Activated T-cell treated with anti-CD3 and anti-CD28 coated beads, Interleukin-2, amount 50 U/mL, for 24 hours (primary cell): ENCODE results near the gene PNMA1.
A peak's percentile ranks its signal among the peaks of the same experiment; 100 is the strongest.

ENCODE experiments used
- DNase-seq: peaks from one replicate; pipeline ENCODE4 v3.0.0-alpha.2; 2020
- H3K27ac Mint-ChIP-seq: 2 replicates; pipeline ENCODE4 v1.8.0; 2020; ENCODE audit warnings: mild to moderate bottlenecking, mixed read lengths
- H3K27me3 Mint-ChIP-seq: 2 replicates; pipeline ENCODE4 v1.8.0; 2020; ENCODE audit warnings: mixed read lengths
- H3K36me3 Mint-ChIP-seq: 2 replicates; pipeline ENCODE4 v1.8.0; 2020; ENCODE audit warnings: low read depth, mixed read lengths
- H3K4me1 Mint-ChIP-seq: 2 replicates; pipeline ENCODE4 v1.8.0; 2020; ENCODE audit warnings: low read depth, mixed read lengths
- H3K4me3 Mint-ChIP-seq: 2 replicates; pipeline ENCODE4 v1.8.0; 2020; ENCODE audit warnings: mild to moderate bottlenecking, moderate library complexity, mixed read lengths
- H3K9me3 Mint-ChIP-seq: 2 replicates; pipeline ENCODE4 v1.8.0; 2020; ENCODE audit warnings: mixed read lengths

The PNMA1 gene

DNA sequence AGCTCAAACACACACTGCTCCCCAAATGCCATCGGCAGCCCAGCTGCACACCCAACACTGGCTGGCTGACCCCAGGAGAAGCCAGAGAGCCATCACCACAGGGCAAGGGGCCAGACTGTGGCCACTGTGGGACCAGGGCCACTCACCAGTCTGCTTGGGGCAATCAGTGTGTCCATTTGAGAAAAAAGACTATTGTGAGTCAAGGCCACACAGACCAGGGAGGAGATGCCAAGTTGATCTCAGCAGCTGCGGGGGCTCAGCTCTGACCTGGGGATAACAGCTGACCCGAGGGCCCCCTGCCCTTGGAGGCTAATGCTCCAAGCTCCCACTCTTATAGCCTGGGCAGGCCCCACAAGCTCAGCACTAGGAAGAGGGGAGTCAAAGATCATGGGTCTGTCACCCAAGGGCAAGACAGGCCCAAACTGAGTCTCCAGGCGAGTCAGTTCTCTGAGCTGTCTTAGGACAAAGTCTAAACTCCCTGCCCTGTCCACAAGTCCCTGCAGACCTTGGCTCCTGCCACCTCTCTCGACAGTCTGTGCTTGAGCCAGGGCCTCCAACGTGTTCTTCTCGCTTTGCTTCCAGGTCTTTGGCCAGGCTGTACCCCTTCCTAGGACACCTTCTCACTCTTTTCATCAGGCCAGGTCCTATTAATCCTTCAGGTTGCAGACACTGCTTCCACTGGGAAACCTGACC, 30.1 kb upstream of the PNMA1 start:
- H3K27ac Mint-ChIP-seq: peak overlapping the region; percentile 92
- H3K27me3 Mint-ChIP-seq: no peaks in the 10 kb centered on the region
- peaks cover 40% of the 10 kb centered on the region for H3K36me3 Mint-ChIP-seq
- H3K4me3 Mint-ChIP-seq: peak overlapping the region; percentile 77
- peaks cover 96% of the 10 kb centered on the region for H3K4me1 Mint-ChIP-seq
- DNase-seq: no peak
- H3K9me3 Mint-ChIP-seq: no peaks in the 10 kb centered on the region

GRCh38 chr14:73743431-73743931, 29.3 kb upstream of the PNMA1 start:
- H3K4me1 Mint-ChIP-seq: peaks cover 90% of the 10 kb centered on the region
- H3K4me3 Mint-ChIP-seq: peak overlapping the region; percentile 77
- peaks cover 44% of the 10 kb centered on the region for H3K36me3 Mint-ChIP-seq
- peak overlapping the region; percentile 92 for H3K27ac Mint-ChIP-seq
- no peaks in the 10 kb centered on the region for H3K27me3 Mint-ChIP-seq
- peak; percentile 75 for DNase-seq
- no peaks in the 10 kb centered on the region for H3K9me3 Mint-ChIP-seq

DNA sequence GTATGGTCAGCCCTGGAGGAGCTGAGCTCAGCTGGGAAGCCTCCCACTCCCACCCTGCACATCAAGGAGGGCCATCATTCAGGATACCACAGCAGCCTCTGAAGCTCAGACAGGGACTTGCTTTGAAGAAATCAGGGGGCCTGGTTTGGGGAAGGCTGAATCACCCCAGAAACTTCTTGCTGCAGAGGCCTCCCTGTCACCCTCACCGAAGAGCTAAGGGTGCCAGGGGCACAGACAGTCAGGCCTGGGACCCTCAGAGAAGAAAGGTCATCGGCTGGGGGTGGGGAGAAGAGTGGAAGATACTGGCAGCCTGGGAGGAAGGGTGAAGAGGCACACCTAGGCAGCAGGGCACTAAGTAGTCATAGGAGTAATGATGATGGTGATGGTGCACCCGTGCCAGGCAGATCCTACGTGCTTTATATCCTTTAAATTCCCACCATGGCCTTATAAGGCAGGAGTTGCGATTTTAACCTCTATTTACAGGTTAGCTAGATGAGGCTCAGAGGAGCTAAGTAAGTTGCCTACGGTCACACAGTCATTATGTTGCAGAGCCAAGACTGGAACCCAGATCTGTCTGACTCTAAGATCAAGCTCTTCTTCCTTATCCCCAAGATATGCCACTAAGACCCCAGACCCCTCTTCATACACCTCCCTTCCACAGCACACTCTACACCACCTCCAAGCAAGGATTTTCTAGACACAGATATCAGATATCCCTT, 28.5 kb upstream of the PNMA1 start:
- peak overlapping the region; percentile 92 for H3K27ac Mint-ChIP-seq
- DNase-seq: peak; percentile 61
- H3K27me3 Mint-ChIP-seq: no peaks in the 10 kb centered on the region
- H3K4me3 Mint-ChIP-seq: peak overlapping the region; percentile 77
- no peaks in the 10 kb centered on the region for H3K9me3 Mint-ChIP-seq
- peaks cover 48% of the 10 kb centered on the region for H3K36me3 Mint-ChIP-seq
- H3K4me1 Mint-ChIP-seq: peaks cover 82% of the 10 kb centered on the region

GRCh38 chr14:73741876-73742519, 27.8 kb upstream of the PNMA1 start:
- H3K4me1 Mint-ChIP-seq: peaks cover 78% of the 10 kb centered on the region
- no peaks in the 10 kb centered on the region for H3K27me3 Mint-ChIP-seq
- H3K27ac Mint-ChIP-seq: peak overlapping the region; percentile 92
- H3K9me3 Mint-ChIP-seq: no peaks in the 10 kb centered on the region
- peak overlapping the region; percentile 77 for H3K4me3 Mint-ChIP-seq
- peaks cover 51% of the 10 kb centered on the region for H3K36me3 Mint-ChIP-seq
- DNase-seq: peak; percentile 64

DNA sequence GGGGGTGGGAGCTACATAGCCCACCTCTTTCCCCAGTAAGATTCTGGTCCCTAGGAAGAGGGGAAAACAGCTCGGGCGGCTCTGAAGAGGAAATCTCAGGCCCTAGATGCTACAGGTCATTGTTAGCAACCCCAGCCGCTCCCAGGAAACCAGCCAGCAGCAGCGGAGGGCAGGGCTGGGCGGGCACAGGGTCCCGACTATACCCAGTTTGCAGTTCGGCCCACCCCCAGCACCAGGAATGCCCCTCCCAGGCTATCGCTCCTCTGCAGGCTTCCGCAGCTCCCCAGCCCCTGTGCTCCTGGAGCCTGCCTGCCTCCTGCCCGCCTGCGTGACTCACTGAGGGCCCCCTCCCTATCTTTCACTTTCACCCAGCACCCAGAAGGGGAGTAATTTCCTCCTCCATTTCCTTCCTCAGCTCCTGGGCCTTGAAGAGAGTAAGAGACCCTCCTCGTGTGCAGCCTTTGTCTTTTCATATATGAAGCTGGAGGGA, 27.2 kb upstream of the PNMA1 start:
- no peaks in the 10 kb centered on the region for H3K27me3 Mint-ChIP-seq
- H3K27ac Mint-ChIP-seq: peak overlapping the region; percentile 92
- H3K4me3 Mint-ChIP-seq: peak overlapping the region; percentile 77
- no peaks in the 10 kb centered on the region for H3K9me3 Mint-ChIP-seq
- peaks cover 52% of the 10 kb centered on the region for H3K36me3 Mint-ChIP-seq
- DNase-seq: peak; percentile 79
- H3K4me1 Mint-ChIP-seq: peaks cover 72% of the 10 kb centered on the region

DNA sequence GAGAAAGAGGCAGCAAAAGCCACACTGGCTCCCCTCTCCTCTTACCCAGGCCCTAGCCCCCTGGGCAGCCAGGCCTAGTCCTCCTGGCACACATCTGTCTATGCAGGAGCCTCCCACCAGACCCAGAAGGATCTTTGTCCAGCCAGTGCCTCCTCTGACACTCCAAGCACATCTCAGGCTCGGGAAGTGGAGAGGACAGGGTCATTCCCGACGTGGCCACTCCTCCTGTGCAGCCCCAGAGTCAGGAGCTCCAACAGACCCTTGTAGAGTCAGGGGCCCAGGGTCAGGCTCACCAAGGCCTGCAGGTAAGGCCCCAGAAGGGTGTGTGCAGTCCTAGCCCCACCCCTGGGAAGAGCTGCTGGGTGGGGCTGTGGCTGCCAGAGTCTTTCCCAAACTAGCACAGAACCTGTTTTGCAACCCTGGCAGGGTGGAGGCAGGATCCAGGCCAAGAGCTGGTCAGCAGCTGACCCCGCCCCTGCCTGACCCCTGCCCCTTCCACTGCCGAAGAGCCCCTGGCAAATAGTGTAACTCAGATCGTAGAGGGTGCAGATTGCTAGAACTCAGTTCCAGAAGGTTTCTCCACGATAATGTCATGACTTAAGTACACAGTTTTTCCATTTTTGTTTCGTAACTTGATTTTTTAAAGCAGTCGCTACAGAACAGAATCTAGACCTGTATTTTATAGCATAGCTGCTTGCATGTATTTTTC, 26.6 kb upstream of the PNMA1 start:
- Mint-ChIP-seq H3K4me1 (peaks cover 66% of the 10 kb centered on the region), H3K27me3 (no peaks in the 10 kb centered on the region), H3K4me3 (peak overlapping the region; percentile 77), H3K9me3 (no peaks in the 10 kb centered on the region), H3K27ac (peak overlapping the region; percentile 92), H3K36me3 (peaks cover 56% of the 10 kb centered on the region)
- no peak for DNase-seq

DNA sequence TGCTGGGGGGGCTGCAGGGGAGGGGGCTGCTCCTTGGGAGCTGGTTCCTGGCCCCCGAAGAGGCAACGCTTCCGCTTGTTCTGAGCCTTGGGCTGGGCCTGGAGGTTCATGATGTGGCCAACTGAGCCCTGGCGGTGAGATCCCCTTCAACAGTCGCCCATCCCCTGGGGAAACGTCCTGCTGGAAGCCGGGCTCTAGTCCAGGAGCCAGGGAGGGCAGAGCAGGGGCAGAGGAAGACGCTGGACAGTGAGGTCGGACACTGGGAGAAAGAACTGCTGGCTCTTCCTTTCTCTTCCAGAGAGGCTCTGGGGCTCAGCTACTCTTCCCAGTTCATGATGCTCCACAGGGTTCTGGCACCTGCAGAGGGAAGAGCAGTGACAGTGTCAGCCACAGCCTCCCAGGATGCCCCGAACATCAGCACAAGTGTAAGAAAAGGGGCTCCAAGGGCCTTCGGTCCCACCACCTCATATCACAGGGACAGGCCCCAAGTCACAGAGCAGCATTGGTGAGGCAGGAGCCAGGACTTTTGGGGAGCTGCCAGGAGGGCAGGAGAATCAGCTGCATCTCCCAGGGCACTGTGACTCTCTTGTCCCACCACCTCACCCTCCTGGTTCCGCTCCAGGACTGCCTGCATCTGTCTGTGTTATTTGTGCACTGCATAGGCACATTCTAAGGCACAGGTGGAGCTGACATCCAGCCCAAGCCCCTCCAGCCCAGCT, 25.9 kb upstream of the PNMA1 start:
- H3K36me3 Mint-ChIP-seq: peaks cover 61% of the 10 kb centered on the region
- H3K9me3 Mint-ChIP-seq: no peaks in the 10 kb centered on the region
- H3K4me3 Mint-ChIP-seq: no peak overlapping the region
- H3K27ac Mint-ChIP-seq: peak overlapping the region; percentile 92
- DNase-seq: no peak
- H3K27me3 Mint-ChIP-seq: no peaks in the 10 kb centered on the region
- peaks cover 59% of the 10 kb centered on the region for H3K4me1 Mint-ChIP-seq

GRCh38 chr14:73739174-73739898, 25.2 kb upstream of the PNMA1 start:
- peaks cover 66% of the 10 kb centered on the region for H3K36me3 Mint-ChIP-seq

DNA sequence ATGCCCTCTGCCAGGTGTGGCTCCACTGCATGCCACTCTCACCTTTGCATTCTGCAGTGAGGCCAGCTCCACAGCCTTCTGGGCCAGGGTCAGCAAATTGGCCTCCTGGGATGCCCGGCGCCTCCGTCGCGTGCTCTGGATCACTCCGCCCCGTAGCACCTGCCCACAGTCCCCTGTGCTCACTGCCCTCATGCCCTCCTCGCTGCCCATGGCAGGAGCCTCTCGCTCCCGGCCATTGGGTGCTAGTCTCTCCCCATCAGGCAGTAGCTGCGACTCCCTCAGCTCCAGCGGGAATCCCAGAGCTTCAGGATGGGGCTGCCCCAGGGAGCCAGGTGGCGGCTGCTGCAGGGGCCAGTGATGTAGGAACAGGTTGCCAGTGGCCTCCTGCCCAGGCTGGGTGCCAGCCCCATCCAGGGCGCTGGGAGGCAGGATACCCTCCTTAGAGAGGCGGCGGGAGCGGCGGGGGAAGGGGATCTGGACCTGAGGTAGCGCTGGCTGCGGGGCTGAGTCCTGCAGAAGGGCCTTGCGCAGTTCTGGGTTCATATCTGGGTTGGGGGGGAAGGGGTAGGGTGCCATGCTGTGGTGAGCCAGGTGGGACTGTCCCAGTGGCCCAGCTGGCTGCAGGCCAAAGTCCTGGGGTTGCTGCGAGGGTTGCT, 24.5 kb upstream of the PNMA1 start:
- no peak for DNase-seq
- peaks cover 72% of the 10 kb centered on the region for H3K36me3 Mint-ChIP-seq
- peak overlapping the region; percentile 63 for H3K27ac Mint-ChIP-seq
- H3K9me3 Mint-ChIP-seq: no peaks in the 10 kb centered on the region
- no peaks in the 10 kb centered on the region for H3K27me3 Mint-ChIP-seq
- H3K4me1 Mint-ChIP-seq: peaks cover 49% of the 10 kb centered on the region
- H3K4me3 Mint-ChIP-seq: no peak overlapping the region

More at GRCh38 chr14:73739174-73739898, 25.2 kb upstream of the PNMA1 start:
- Mint-ChIP-seq H3K4me3 (no peak overlapping the region), H3K4me1 (peaks cover 56% of the 10 kb centered on the region), H3K27me3 (no peaks in the 10 kb centered on the region), H3K9me3 (no peaks in the 10 kb centered on the region), H3K27ac (peak overlapping the region; percentile 63)
- DNase-seq: no peak

DNA sequence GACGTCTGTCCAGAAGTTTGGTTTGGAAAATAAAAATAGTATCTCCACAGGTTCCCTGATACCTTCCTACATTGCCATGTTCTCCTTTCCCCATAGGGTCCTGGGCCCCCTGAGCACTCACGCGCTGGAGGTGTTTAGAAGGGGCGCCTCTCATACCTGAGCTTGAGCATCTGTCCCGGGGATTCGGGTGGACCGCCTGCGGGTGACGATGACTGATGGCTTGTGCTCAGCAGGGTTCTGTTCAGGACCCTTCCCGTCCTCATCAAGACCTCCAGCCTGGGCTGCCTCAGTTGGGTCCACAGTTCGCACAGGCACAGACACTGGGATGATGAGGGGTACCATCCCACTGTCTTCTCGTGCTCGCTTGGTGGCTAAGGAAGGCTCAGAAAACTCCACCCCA, 22.7 kb upstream of the PNMA1 start:
- Mint-ChIP-seq H3K27me3 (no peaks in the 10 kb centered on the region), H3K4me1 (peaks cover 36% of the 10 kb centered on the region), H3K9me3 (no peaks in the 10 kb centered on the region), H3K4me3 (no peak overlapping the region), H3K27ac (peak overlapping the region; percentile 76), H3K36me3 (peaks cover 83% of the 10 kb centered on the region)
- DNase-seq: no peak

DNA sequence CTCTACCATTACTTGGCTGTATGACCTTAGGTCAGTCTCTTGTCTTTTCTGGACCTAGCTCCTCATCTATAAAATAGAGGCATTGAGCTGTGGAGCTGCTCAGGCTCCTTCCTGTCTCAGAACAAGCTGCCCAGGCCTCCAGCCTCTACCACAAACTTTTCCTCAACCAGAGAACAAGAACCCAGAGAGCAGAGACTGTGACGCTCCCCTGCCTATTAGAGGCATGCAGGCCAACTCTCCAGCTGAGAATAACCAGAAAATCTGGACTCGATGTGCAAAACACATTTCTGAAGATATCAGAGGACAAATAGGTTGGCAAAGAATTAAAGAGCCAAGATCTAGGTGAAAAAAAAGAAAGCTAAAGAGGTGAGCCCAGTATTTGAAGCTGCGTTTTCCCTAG, 17.8 kb upstream of the PNMA1 start:
- H3K36me3 Mint-ChIP-seq: peaks cover 93% of the 10 kb centered on the region
- no peaks in the 10 kb centered on the region for H3K27me3 Mint-ChIP-seq
- no peak overlapping the region for H3K4me3 Mint-ChIP-seq
- H3K27ac Mint-ChIP-seq: peak overlapping the region; percentile 90
- DNase-seq: no peak
- no peaks in the 10 kb centered on the region for H3K9me3 Mint-ChIP-seq
- peaks cover 28% of the 10 kb centered on the region for H3K4me1 Mint-ChIP-seq

DNA sequence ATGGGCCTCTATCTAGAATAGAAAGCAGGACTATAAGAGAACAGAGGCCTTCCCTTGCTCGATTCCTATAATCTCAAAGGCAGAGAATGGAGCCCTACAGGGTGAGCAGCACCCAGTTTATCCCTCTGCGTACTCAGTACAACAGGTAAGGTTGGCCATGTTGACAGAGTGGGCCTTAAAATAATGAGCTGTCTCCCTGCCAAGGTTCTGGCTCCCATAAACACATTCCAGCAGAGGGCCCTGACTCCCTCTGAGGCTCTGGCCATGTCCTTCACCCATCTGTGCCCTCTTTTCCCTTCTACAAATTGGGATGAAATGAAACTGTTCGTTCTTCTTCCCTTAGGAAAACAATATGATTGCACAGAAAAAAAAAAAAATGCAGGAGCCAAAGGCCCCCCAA, 16.9 kb upstream of the PNMA1 start:
- H3K4me3 Mint-ChIP-seq: no peak overlapping the region
- no peaks in the 10 kb centered on the region for H3K27me3 Mint-ChIP-seq
- H3K27ac Mint-ChIP-seq: peak overlapping the region; percentile 90
- H3K4me1 Mint-ChIP-seq: peaks cover 33% of the 10 kb centered on the region
- DNase-seq: no peak
- H3K9me3 Mint-ChIP-seq: no peaks in the 10 kb centered on the region
- peaks cover 92% of the 10 kb centered on the region for H3K36me3 Mint-ChIP-seq
